GM21786 (cell line): Measurements from ENCODE around the gene FLNB.
A peak's percentile ranks its signal among the peaks of the same experiment; 100 is the strongest.

Experiments
- ATAC-seq: cut with Tn5 transposase; IDR thresholded peaks from one replicate; pipeline ENCODE4 v1.9.1; 2021; ENCODE audit not compliant: unreplicated experiment

Gene FLNB

GRCh38 chr3:58028902-58029301 is 20.7 kb downstream of the FLNB start:
- no peak for ATAC-seq

- ATAC-seq, result no peak
Measured at GRCh38 chr3:58029842-58030584, 21.8 kb downstream of the FLNB start.

DNA sequence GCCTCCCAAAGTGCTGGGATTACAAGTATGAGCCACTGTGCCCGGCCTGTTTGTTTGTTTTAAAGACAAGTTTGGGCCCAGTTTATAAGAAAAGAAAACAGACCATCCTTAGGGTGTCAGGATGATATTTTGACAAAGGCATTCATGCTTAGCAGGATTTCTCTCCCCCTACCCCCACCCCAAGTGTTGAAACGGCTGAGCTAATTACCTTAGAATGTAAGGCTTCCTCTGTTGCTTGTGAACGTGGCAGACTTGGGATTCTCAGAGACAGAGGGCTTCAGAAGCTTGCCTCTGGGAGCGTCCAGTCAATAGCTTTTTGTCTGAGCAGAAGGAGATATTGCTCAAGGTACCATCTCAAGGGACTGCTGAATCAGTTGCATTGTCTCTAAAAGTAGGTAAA is 24.0 kb downstream of the FLNB start:
- ATAC-seq, result no peak

- ATAC-seq, result peak; percentile 96
Measured at GRCh38 chr3:58034738-58035523, 26.7 kb downstream of the FLNB start.

GRCh38 chr3:58035524-58036255 is 27.5 kb downstream of the FLNB start:
- ATAC-seq, result no peak

GRCh38 chr3:58036293-58037032 is 28.2 kb downstream of the FLNB start:
- ATAC-seq, result no peak

GRCh38 chr3:58037141-58037910 is 29.1 kb downstream of the FLNB start:
- ATAC-seq, result no peak

GRCh38 chr3:58038675-58039292 is 30.6 kb downstream of the FLNB start:
- ATAC-seq, result no peak

GRCh38 chr3:58039601-58040000 is 31.4 kb downstream of the FLNB start:
- no peak for ATAC-seq

DNA sequence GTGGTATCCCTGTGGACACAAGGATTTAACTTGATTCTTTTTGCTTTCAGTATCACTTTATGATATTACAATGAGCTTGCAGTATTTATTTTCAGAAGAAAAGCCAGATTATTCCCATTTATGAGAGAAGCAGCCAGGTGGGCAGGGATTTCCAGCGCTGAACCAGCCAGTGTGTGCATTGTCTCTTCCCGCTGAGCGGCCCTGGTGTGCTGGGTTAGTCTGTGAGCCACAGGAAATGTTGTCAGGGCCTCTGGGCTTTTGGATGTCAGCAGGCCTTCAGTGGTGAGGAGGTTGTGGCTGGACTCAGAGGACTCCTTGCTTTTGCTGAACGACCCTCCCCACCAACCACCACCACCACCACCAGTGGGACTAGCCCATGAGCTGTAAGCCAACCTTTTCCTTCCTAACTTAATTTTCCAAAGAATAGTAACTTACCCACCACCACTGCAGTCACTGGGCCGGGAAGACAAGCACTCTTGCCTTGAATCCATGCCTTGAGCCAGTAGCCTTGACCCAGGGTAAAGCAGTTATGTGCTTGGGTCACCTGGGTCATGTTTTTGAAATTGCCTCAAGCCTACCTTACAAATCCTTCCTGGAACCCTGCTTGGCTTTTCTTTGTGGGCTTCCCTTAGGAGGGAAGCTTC is 33.1 kb downstream of the FLNB start:
- peak; percentile 3 for ATAC-seq

DNA sequence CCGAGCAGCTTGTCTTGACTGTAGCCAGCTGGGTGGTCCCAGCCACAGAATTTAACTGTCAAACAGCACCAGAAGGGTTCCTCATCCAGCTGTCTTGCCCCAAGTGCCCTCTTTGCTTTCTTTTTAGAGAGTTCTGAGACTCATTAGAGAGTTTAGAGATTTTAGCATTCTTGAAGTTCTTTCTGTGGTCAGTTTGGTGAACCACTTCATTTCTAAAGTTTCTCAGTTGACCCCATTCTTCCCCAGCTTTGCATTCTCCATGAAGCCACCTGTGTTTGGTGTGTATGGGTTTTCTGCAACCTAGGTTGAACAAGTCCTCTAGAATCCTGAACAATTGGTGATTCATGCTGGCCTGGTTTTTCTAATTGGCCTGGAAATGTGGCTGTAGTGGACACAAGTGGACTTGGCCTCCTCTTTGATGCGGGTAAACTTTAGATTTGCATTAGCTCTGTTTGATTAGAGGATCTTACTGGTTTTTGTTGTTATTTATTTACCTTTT is 33.7 kb downstream of the FLNB start:
- ATAC-seq, result peak; percentile 85

DNA sequence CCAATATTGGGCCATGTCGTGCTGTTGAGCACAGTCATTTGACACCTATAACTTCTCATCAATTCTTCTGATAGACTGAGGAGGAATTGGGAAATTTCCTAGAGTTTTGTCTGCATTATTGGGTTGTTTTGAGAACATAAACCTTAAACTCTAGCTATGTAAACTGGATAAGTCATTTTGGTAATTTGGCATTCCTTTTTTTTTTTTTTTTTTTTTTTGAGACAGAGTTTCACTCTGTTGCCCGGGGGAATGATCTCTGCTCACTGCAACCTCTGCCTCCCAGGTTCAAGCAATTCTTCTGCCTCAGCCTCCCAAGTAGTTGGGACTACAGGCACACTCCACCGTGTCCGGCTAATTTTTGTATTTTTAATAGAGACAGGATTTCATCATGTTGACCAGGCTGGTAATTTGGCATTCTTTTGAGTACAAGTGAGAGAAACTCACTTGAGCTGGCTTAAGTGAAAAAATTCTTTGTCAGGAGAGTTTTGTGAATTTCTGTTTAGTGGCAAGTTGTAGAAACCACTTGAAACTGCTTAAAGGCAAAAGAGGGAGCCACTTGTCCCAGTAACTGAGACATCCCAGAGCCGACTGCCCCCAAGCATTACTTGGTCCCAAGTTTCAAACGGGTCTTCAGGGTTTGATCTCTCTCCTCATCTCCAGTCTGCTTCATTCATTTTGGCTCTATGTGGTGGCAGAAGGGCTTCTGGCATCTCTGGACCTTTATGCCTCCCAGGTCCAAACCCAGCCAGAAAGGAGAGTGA is 34.9 kb downstream of the FLNB start:
- ATAC-seq, result no peak

- ATAC-seq, result no peak
Measured at GRCh38 chr3:58043933-58044332, 35.7 kb downstream of the FLNB start.

GRCh38 chr3:58044691-58045483 is 36.7 kb downstream of the FLNB start:
- no peak for ATAC-seq

DNA sequence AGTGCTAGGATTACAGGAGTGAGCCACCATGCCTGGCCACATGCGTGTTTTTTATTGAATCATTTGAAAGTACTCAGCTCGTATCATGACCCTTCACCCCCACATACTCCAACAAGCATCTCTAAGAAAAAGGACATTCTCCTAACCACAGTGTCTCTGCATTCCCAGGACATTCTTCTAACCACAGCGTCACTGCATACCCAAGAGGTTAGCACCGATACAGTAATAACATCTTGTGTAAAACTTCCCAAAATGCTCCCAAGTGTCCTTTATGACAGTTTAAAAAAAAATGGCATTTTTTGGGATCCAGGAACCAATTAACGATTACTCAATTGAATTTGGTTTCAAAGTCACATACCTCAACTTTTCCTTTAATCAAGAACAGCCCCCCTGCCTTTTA is 39.6 kb downstream of the FLNB start:
- ATAC-seq, result no peak

GRCh38 chr3:58048301-58048700 is 40.1 kb downstream of the FLNB start:
- ATAC-seq, result no peak

GRCh38 chr3:58049143-58049785 is 41.0 kb downstream of the FLNB start:
- ATAC-seq, result no peak
